ENCODE measurements around the gene NEGR1.
A peak's percentile ranks its signal among the peaks of the same experiment; 100 is the strongest.

NEGR1 gene

DNA sequence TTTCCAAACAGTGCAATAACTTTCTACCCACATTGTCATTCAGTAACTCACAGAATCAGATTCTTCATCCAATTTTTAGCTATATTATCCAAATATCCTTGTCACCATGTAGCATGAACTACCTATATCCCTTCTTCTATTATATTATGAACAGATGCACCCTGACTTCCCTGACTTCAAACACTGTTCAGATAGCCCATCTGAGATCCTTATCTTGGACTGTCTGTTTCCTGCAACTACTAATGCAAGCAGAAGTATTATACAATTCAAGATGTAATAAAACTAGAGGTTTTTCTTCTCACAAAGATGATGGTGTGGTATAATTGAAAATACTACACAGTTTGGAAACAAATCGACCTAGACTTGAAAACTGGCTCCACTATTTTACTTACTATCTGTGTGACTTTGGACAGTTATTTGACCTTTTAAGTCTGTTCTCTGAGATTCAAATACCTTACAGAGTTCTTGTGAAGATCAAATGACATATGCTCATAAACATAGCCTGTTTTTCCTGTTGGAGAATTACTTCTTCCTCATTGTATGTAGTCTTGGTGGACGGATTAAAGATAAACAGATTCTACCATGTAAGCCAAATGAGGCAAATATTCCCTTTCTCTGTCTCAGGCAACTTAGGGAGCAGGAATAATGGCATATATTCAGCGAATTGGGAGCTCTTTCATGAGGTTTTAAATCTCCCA, 793.6 kb downstream of the NEGR1 start:
- no peak overlapping the region for H3K9ac ChIP-seq (ENCODE audit: low read depth, low read length)
- no peaks in the 10 kb centered on the region for H3K36me3 ChIP-seq (ENCODE audit: insufficient read depth, low read depth, low read length)
- H3K4me1 ChIP-seq (ENCODE audit: insufficient read depth, low read length), result no peaks in the 10 kb centered on the region
- H3K27ac ChIP-seq (ENCODE audit: low read length), result no peak overlapping the region
- H3K9me3 ChIP-seq (ENCODE audit: insufficient read depth, low read depth, low read length), result no peaks in the 10 kb centered on the region
- no peak overlapping the region for H3K4me3 ChIP-seq (ENCODE audit: low read length)
- H3K27me3 ChIP-seq (ENCODE audit: insufficient read depth, low read length), result no peaks in the 10 kb centered on the region

GRCh38 chr1:71473331-71473730, 809.0 kb downstream of the NEGR1 start:
- Histone ChIP-seq H3K4me1 (ENCODE audit: insufficient read depth, low read length) (no peaks in the 10 kb centered on the region), H3K9ac (ENCODE audit: low read depth, low read length) (no peak overlapping the region), H3K27me3 (ENCODE audit: insufficient read depth, low read length) (no peaks in the 10 kb centered on the region), H3K27ac (ENCODE audit: low read length) (no peak overlapping the region), H3K9me3 (ENCODE audit: insufficient read depth, low read depth, low read length) (peaks cover 7% of the 10 kb centered on the region; the same call in 1 of the 2 replicates), H3K4me3 (ENCODE audit: low read length) (no peak overlapping the region), H3K36me3 (ENCODE audit: insufficient read depth, low read depth, low read length) (no peaks in the 10 kb centered on the region)

DNA sequence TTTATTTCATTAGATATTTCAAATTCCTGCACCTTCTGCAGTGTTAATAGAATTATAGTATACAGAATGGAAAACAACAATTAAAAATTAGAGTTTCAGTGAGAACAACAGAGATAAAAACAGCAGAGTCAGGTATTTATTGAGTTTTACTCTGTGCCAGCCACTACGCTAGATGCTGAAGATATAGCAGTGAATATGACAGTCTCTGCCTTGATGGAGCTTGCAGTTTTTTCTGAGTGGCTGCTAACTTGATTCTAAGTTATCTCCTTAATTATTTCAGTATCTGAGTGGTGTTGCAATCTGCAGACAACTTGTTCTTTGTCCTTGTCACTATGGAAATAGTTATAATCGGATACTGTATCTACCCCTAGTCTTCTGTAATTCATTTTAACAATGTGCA, 817.2 kb downstream of the NEGR1 start:
- H3K4me1 ChIP-seq (ENCODE audit: insufficient read depth, low read length), result peaks cover 21% of the 10 kb centered on the region; the same call in 1 of the 2 replicates

DNA sequence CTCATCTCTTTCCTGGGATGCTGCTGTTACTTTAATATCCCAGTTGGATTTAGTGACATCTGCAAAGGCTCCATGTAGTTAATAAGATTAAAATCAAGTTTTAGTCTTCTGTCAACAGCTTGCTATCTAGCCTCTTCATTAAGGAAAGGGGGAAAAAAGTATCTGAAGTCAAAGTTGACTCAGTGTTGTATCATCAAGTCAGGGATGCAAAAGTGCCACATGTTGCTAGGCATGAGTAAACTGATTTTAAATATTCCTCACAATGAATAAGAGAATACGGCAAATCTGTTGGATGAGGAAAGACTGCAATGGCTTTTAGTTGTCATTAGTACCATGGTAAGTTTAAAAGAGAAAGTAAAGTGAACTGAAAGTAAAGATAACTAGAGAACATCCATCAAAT, 818.3 kb downstream of the NEGR1 start:
- peaks cover 11% of the 10 kb centered on the region; the same call in 1 of the 2 replicates for H3K27me3 ChIP-seq (ENCODE audit: insufficient read depth, low read length)
- H3K4me3 ChIP-seq (ENCODE audit: low read length), result no peak overlapping the region
- H3K4me1 ChIP-seq (ENCODE audit: insufficient read depth, low read length), result peaks cover 21% of the 10 kb centered on the region; the same call in 1 of the 2 replicates
- H3K27ac ChIP-seq (ENCODE audit: low read length), result no peak overlapping the region
- H3K9ac ChIP-seq (ENCODE audit: low read depth, low read length), result no peak overlapping the region
- H3K9me3 ChIP-seq (ENCODE audit: insufficient read depth, low read depth, low read length), result no peaks in the 10 kb centered on the region
- H3K36me3 ChIP-seq (ENCODE audit: insufficient read depth, low read depth, low read length), result no peaks in the 10 kb centered on the region

More for the DNA sequence above, 817.2 kb downstream of the NEGR1 start:
- H3K27ac ChIP-seq (ENCODE audit: low read length), result no peak overlapping the region
- H3K4me3 ChIP-seq (ENCODE audit: low read length), result no peak overlapping the region
- H3K9ac ChIP-seq (ENCODE audit: low read depth, low read length), result no peak overlapping the region
- peaks cover 11% of the 10 kb centered on the region; the same call in 1 of the 2 replicates for H3K27me3 ChIP-seq (ENCODE audit: insufficient read depth, low read length)
- no peaks in the 10 kb centered on the region for H3K9me3 ChIP-seq (ENCODE audit: insufficient read depth, low read depth, low read length)
- no peaks in the 10 kb centered on the region for H3K36me3 ChIP-seq (ENCODE audit: insufficient read depth, low read depth, low read length)

DNA sequence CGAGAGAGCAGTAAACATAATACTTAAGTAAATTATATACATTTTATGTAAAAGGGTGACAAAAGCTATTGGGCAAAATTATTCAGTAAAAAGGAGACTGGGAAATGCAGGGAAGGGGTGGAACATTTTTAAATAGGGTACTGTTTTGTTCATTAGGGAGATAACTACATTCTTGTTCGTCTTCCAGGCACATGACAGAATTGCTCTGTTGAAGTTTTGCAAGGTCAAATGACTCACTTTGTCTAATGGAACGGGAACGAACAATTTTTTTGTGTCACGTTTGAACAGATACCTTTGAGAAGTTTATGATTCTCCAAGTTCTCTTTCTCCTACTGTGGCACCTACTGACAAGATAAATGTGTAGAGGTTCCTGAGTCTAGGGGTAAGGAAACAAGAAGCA, 819.2 kb downstream of the NEGR1 start:
- peaks cover 21% of the 10 kb centered on the region; the same call in 1 of the 2 replicates for H3K4me1 ChIP-seq (ENCODE audit: insufficient read depth, low read length)
- H3K27ac ChIP-seq (ENCODE audit: low read length), result no peak overlapping the region
- no peak overlapping the region for H3K9ac ChIP-seq (ENCODE audit: low read depth, low read length)
- H3K27me3 ChIP-seq (ENCODE audit: insufficient read depth, low read length), result peaks cover 11% of the 10 kb centered on the region; the same call in 1 of the 2 replicates
- no peaks in the 10 kb centered on the region for H3K36me3 ChIP-seq (ENCODE audit: insufficient read depth, low read depth, low read length)
- H3K4me3 ChIP-seq (ENCODE audit: low read length), result peak overlapping the region; percentile 25; the same call in 1 of the 2 replicates
- H3K9me3 ChIP-seq (ENCODE audit: insufficient read depth, low read depth, low read length), result no peaks in the 10 kb centered on the region

DNA sequence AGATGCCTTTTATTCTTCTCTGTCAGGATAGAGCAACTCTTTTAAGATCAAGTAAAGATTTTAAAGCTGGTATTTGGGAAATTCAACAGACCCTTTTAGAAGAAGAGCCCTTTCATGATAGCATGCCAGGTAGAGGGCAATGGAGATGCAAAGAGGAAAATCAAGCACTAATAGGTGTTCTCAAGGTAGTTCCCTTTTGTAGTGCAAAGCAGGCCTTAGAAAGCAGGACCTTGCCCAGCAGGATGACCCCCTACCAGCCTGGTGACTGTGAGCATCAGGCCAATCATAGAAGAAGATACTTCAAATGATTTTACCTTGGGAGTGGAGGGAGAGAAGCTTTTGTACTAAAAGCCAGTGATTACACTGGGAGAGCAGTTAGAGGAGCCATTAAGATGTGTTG, 820.1 kb downstream of the NEGR1 start:
- Histone ChIP-seq H3K9me3 (ENCODE audit: insufficient read depth, low read depth, low read length) (no peaks in the 10 kb centered on the region), H3K4me3 (ENCODE audit: low read length) (no peak overlapping the region), H3K27me3 (ENCODE audit: insufficient read depth, low read length) (peaks cover 11% of the 10 kb centered on the region; the same call in 1 of the 2 replicates), H3K36me3 (ENCODE audit: insufficient read depth, low read depth, low read length) (no peaks in the 10 kb centered on the region), H3K9ac (ENCODE audit: low read depth, low read length) (no peak overlapping the region), H3K4me1 (ENCODE audit: insufficient read depth, low read length) (peaks cover 21% of the 10 kb centered on the region; the same call in 1 of the 2 replicates), H3K27ac (ENCODE audit: low read length) (no peak overlapping the region)

- H3K9ac ChIP-seq (ENCODE audit: low read depth, low read length), result no peak overlapping the region
- H3K4me1 ChIP-seq (ENCODE audit: insufficient read depth, low read length), result peaks cover 21% of the 10 kb centered on the region; the same call in 1 of the 2 replicates
- no peak overlapping the region for H3K27ac ChIP-seq (ENCODE audit: low read length)
- no peaks in the 10 kb centered on the region for H3K36me3 ChIP-seq (ENCODE audit: insufficient read depth, low read depth, low read length)
- H3K9me3 ChIP-seq (ENCODE audit: insufficient read depth, low read depth, low read length), result no peaks in the 10 kb centered on the region
- 0 out of 2 replicates have a peak overlapping the region, but pooled peaks have one; percentile 10 for H3K4me3 ChIP-seq (ENCODE audit: low read length)
- H3K27me3 ChIP-seq (ENCODE audit: insufficient read depth, low read length), result peaks cover 11% of the 10 kb centered on the region; the same call in 1 of the 2 replicates
Observed at GRCh38 chr1:71461416-71461815, 820.9 kb downstream of the NEGR1 start.

DNA sequence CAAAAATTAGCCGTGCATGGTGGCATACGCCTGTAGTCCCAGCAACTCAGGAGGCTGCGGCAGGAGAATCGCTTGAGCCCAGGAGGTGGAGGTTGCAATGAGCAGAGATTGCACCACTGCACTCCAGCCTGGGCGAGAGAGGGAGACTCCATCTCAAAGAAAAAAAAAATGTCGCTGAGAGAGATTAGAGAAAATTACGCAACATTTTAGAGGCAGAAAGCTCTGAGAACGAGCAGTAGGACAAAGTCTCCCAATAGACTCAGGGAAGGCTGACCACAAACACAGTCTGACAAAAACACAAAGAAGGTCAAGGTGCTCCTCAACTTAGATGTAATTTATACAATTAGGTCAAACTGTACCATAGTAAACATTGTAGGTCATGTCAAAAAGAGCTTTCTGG, 833.9 kb downstream of the NEGR1 start:
- no peak overlapping the region for H3K27ac ChIP-seq (ENCODE audit: low read length)
- H3K4me3 ChIP-seq (ENCODE audit: low read length), result no peak overlapping the region
- H3K9ac ChIP-seq (ENCODE audit: low read depth, low read length), result no peak overlapping the region
- no peaks in the 10 kb centered on the region for H3K4me1 ChIP-seq (ENCODE audit: insufficient read depth, low read length)
- no peaks in the 10 kb centered on the region for H3K36me3 ChIP-seq (ENCODE audit: insufficient read depth, low read depth, low read length)
- H3K27me3 ChIP-seq (ENCODE audit: insufficient read depth, low read length), result no peaks in the 10 kb centered on the region
- H3K9me3 ChIP-seq (ENCODE audit: insufficient read depth, low read depth, low read length), result no peaks in the 10 kb centered on the region

- Histone ChIP-seq H3K27ac (ENCODE audit: low read length) (no peak overlapping the region), H3K27me3 (ENCODE audit: insufficient read depth, low read length) (no peaks in the 10 kb centered on the region), H3K4me3 (ENCODE audit: low read length) (no peak overlapping the region), H3K4me1 (ENCODE audit: insufficient read depth, low read length) (peaks cover 9% of the 10 kb centered on the region; the same call in 1 of the 2 replicates), H3K9me3 (ENCODE audit: insufficient read depth, low read depth, low read length) (no peaks in the 10 kb centered on the region), H3K36me3 (ENCODE audit: insufficient read depth, low read depth, low read length) (no peaks in the 10 kb centered on the region), H3K9ac (ENCODE audit: low read depth, low read length) (no peak overlapping the region)
Observed at GRCh38 chr1:71438626-71439025, 843.7 kb downstream of the NEGR1 start.

DNA sequence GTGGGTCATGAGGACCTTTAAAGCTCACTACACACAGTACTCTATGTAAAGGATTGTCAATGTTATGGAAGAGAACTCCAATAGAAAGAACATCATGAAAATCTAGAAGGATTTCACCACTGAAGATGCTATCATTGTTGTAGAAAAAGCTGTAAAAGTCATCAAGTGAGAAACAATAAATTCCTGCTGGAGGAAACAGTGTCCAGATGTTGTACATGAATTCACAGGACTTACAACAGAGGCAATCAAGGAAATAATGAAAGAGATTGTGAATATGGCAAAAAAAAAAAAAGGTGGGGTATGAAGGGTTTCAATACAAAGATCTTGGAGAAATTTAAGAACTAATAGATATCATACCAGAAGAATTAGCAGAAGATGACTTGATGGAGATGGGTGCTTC, 846.4 kb downstream of the NEGR1 start:
- Histone ChIP-seq H3K27me3 (ENCODE audit: insufficient read depth, low read length) (no peaks in the 10 kb centered on the region), H3K36me3 (ENCODE audit: insufficient read depth, low read depth, low read length) (no peaks in the 10 kb centered on the region), H3K9ac (ENCODE audit: low read depth, low read length) (no peak overlapping the region), H3K4me1 (ENCODE audit: insufficient read depth, low read length) (peaks cover 9% of the 10 kb centered on the region; the same call in 1 of the 2 replicates), H3K27ac (ENCODE audit: low read length) (no peak overlapping the region), H3K9me3 (ENCODE audit: insufficient read depth, low read depth, low read length) (no peaks in the 10 kb centered on the region), H3K4me3 (ENCODE audit: low read length) (no peak overlapping the region)

DNA sequence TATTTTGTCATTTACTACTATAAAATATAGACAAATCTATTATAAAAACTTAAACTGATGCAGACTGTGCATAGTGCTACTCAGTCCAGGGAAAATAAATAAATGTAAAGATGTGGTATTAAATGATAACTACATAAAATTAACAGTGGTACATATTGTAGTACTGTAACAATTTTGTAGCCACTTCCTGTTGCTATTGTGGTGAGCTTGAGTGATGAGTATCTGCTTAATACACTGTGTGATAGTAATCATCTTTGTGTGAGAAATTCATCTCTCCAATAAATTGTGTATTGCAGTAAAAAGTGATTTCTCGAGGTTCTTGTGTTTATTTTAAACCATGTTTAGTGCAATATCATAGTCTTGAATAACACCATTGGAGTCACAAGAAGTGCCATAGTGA, 848.1 kb downstream of the NEGR1 start:
- H3K4me3 ChIP-seq (ENCODE audit: low read length), result no peak overlapping the region
- H3K27me3 ChIP-seq (ENCODE audit: insufficient read depth, low read length), result no peaks in the 10 kb centered on the region
- no peaks in the 10 kb centered on the region for H3K36me3 ChIP-seq (ENCODE audit: insufficient read depth, low read depth, low read length)
- H3K27ac ChIP-seq (ENCODE audit: low read length), result no peak overlapping the region
- no peaks in the 10 kb centered on the region for H3K9me3 ChIP-seq (ENCODE audit: insufficient read depth, low read depth, low read length)
- H3K4me1 ChIP-seq (ENCODE audit: insufficient read depth, low read length), result peaks cover 12% of the 10 kb centered on the region; the same call in 1 of the 2 replicates
- no peak overlapping the region for H3K9ac ChIP-seq (ENCODE audit: low read depth, low read length)

DNA sequence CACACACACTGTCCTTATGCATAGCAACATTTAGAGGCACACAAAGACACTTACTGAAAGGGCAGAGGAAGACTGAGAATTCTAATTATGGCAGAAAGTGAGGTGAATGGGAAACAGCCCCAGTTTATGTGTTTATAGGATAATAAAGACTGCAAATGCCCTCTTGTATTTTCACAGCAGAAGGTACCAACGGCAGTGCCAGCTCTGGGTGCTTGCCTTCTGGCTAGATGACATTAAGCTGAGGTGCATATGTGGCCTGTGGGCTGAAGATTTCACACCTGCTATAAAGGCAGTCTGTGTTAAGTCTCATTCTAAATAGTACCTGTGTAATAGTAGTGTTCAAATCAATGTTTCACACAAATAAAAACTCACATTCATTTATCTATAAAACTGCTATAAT, 854.3 kb downstream of the NEGR1 start:
- Histone ChIP-seq H3K9me3 (ENCODE audit: insufficient read depth, low read depth, low read length) (no peaks in the 10 kb centered on the region), H3K9ac (ENCODE audit: low read depth, low read length) (no peak overlapping the region), H3K4me1 (ENCODE audit: insufficient read depth, low read length) (peaks cover 8% of the 10 kb centered on the region; the same call in 1 of the 2 replicates), H3K36me3 (ENCODE audit: insufficient read depth, low read depth, low read length) (no peaks in the 10 kb centered on the region), H3K4me3 (ENCODE audit: low read length) (no peak overlapping the region), H3K27me3 (ENCODE audit: insufficient read depth, low read length) (no peaks in the 10 kb centered on the region), H3K27ac (ENCODE audit: low read length) (no peak overlapping the region)

Measured in iPS-20b (cell line).